Stomach smooth muscle (tissue), 2 donors: ENCODE results near the gene ATMIN.

ENCODE experiments used
- H3K27ac ChIP-seq: one replicate; pipeline ENCODE4 v1.7.0; 2013; ENCODE audit warnings: mild to moderate bottlenecking, low read length, inconsistent platforms
- H3K27me3 ChIP-seq, 2 donors: one replicate each; pipeline ENCODE4 v1.7.0; 2013; ENCODE audit warnings: low read length in 2 of 2; ENCODE audit not compliant: insufficient read depth in 2 of 2, control insufficient read depth in 1 of 2
- H3K36me3 ChIP-seq, 2 donors: one replicate each; pipeline ENCODE4 v1.7.0; 2013; ENCODE audit warnings: low read length in 2 of 2; ENCODE audit not compliant: control insufficient read depth in 2 of 2, insufficient read depth in 2 of 2
- H3K4me1 ChIP-seq: one replicate; pipeline ENCODE4 v1.7.0; 2013; ENCODE audit warnings: low read length; ENCODE audit not compliant: control insufficient read depth, insufficient read depth
- H3K4me3 ChIP-seq, 2 donors: one replicate each; pipeline ENCODE4 v1.7.0; 2013; ENCODE audit warnings: low read length in 2 of 2
- H3K9ac ChIP-seq, 2 donors: one replicate each; pipeline ENCODE4 v1.7.0; 2013; ENCODE audit warnings: low read length in 2 of 2, mild to moderate bottlenecking in 1 of 2
- H3K9me3 ChIP-seq, 2 donors: one replicate each; pipeline ENCODE4 v1.7.0; 2013; ENCODE audit warnings: low read length in 2 of 2; ENCODE audit not compliant: control insufficient read depth in 2 of 2
- donor health status: healthy.
- donor health status: Pancreatic carcinoma.

Gene ATMIN

DNA sequence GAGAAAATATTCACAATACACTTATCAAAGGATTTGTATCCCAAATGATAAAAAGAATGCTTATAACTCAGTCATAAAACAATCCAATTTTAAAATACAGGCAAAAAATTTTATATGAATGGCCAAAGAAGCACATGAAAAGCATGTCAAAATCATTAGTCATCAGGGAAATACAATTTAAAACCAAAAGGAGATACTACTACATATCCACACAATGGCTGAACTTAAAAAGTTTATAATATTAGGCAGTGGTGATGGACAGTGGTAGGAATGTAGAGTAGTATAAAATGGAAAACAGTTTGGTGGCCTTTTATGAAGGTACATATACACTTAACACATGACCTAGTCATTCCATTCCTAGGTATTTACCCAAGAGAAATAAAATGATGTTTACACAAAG lies 41.2 kb upstream of the ATMIN start:
- Histone ChIP-seq H3K27me3 (no peaks in the 10 kb centered on the region), H3K27ac (no peak overlapping the region), H3K9ac (no peak overlapping the region), H3K4me3 (no peak overlapping the region), H3K4me1 (no peaks in the 10 kb centered on the region), H3K9me3 (no peaks in the 10 kb centered on the region), H3K36me3 (peaks cover 0 to 2% of the 10 kb centered on the region in 2 donors)

DNA sequence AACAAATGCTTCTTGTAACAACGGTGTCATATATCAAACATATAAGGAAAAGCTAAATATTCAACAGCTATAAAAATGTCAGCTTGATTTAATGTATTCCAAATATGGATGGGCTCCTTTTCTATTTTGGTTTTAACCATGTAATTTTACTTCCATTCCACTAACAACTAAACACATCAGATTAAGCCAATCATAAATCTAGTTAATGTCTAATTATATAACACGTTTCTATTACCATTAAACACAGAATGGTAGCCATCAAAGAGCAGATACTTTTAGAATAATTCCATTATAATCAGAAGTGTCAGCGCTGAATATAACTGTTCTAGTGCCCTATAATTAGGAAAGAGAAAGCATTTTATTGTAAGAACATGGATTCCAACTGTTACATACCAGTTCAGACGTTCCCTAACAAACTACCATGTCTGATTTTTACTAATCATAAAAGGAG lies 38.9 kb upstream of the ATMIN start:
- Histone ChIP-seq H3K27me3 (no peaks in the 10 kb centered on the region), H3K27ac (no peak overlapping the region), H3K9me3 (no peaks in the 10 kb centered on the region), H3K9ac (no peak overlapping the region), H3K4me3 (no peak overlapping the region), H3K36me3 (no peaks in the 10 kb centered on the region), H3K4me1 (no peaks in the 10 kb centered on the region)

DNA sequence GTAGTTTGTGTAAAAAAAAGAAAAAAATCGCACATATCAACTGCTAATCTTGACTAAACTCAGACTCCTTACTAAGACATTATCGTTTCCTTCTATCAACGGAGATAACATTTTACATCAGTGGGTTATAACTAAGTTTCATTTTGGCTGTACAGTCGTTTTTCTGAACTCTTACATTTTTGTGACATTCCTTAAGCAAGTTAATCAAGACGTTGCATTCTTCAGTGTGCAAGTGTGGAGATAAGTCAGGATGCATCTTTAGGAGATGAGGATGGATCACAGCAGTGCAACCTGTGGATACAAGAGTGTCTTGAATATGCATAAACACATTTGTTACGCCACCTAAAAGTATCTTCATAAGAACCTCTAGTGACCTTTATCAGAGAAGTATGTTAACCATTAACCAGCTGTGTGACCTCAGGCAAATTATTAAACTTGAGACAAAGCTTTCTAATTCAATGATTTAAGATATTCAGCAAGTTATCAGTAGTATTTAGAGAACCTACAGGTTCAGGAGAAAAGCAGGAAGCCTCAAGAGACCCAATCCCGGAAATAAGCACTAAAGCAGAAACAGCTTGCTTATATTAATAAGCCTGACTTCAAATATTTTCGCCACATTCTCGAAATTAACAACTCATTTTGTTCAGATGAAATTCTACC lies 38.4 kb upstream of the ATMIN start:
- H3K4me3 ChIP-seq: no peak overlapping the region
- no peak overlapping the region for H3K9ac ChIP-seq
- no peaks in the 10 kb centered on the region for H3K9me3 ChIP-seq
- no peaks in the 10 kb centered on the region for H3K36me3 ChIP-seq
- H3K27ac ChIP-seq: no peak overlapping the region
- H3K27me3 ChIP-seq: no peaks in the 10 kb centered on the region
- no peaks in the 10 kb centered on the region for H3K4me1 ChIP-seq

DNA sequence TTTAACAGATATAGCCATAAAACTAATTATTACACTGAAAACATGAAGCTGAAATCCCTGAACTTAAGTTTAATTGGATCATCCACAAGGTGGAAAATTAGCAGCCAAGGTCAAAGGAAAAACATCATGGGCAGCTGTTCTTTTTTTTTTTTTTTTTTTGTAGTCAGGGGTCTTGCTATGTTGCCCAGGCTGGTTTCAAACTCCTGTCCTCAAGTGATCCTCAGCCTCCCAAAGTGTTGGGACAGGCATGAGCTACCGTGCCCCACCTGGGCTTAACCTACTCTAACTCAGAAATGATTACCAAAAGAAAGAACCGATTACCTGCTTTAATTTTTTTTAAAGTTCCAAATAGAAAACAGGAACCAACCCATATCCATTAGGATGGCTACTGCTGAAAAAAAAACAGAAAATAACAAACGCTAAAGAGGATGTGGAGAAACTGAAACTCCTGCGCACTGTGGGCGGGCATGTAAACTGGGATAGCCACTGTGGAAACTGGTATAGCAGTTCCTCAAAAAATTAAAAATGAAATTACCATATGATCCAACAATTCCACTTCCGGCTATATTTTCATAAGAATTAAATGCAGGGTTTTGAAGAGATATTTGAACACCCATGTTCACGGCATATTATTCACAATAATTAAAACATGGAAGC lies 37.5 kb upstream of the ATMIN start:
- no peak overlapping the region for H3K9ac ChIP-seq
- H3K9me3 ChIP-seq: no peaks in the 10 kb centered on the region
- H3K4me3 ChIP-seq: no peak overlapping the region
- H3K27me3 ChIP-seq: no peaks in the 10 kb centered on the region
- H3K27ac ChIP-seq: no peak overlapping the region
- H3K4me1 ChIP-seq: no peaks in the 10 kb centered on the region
- H3K36me3 ChIP-seq: no peaks in the 10 kb centered on the region

DNA sequence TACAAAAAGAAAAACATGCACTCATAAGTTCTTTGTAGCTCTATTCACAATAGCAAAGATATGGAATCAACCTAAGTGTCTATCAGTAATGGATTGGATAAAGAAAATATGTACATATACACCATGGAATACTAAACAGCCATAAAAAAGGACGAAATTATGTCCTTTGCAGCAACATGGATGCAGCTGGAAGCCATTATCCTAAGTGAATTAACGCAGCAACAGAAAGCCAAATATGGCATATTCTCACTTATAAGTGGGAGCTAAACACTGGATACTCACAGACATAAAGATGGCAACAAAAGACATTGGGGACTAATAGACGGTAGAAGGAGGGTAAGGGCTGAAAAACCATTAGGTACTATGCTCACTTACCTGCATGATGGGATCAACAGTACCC lies 34.8 kb upstream of the ATMIN start:
- Histone ChIP-seq H3K27me3 (no peaks in the 10 kb centered on the region), H3K36me3 (no peaks in the 10 kb centered on the region), H3K4me3 (no peak overlapping the region), H3K9ac (no peak overlapping the region), H3K4me1 (peaks cover 17% of the 10 kb centered on the region), H3K27ac (no peak overlapping the region), H3K9me3 (no peaks in the 10 kb centered on the region)

DNA sequence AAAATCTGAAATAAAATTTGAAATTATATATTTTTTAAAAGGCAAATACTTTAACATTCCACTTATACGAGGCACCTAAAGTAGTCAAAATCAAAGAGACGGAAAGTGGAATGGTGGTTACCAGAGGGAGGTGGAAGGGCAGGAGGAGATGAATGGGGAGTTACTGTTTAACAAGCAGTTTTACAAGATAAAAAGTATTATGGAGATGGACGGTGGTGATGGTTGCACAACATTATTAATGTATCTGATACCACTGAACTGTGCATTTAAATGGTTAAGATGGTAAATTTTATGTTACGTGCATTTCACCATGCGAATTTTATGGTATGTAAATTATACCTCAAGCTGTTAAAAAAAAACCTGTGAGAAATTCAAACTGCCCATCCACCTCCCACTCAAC lies 34.3 kb upstream of the ATMIN start:
- no peaks in the 10 kb centered on the region for H3K27me3 ChIP-seq

DNA sequence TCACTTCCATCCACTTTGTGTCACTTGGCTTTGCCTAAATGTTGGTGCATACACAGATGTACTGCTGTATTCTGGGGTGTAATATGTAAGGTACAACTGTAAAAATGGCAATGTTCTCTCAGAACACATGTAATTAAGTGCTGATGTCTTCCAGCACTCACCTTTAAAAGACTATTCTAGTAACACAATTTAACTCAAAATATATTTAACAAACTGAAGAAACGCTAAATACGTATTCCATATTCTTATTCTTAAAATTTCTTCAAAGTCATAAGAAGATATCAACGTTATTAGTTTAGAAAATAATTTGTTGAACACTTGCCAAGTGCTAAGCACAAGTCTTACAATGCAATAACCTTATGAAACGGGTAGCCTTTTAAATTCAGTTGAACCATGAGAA lies 32.6 kb upstream of the ATMIN start:
- Histone ChIP-seq H3K9ac (no peak overlapping the region), H3K9me3 (no peaks in the 10 kb centered on the region), H3K27me3 (no peaks in the 10 kb centered on the region), H3K4me3 (no peak overlapping the region), H3K27ac (no peak overlapping the region), H3K4me1 (peaks cover 25% of the 10 kb centered on the region), H3K36me3 (no peaks in the 10 kb centered on the region)

More for the DNA sequence above, 34.3 kb upstream of the ATMIN start:
- H3K9me3 ChIP-seq: no peaks in the 10 kb centered on the region
- no peaks in the 10 kb centered on the region for H3K36me3 ChIP-seq
- H3K4me3 ChIP-seq: no peak overlapping the region
- H3K4me1 ChIP-seq: peaks cover 17% of the 10 kb centered on the region
- no peak overlapping the region for H3K9ac ChIP-seq
- H3K27ac ChIP-seq: no peak overlapping the region

DNA sequence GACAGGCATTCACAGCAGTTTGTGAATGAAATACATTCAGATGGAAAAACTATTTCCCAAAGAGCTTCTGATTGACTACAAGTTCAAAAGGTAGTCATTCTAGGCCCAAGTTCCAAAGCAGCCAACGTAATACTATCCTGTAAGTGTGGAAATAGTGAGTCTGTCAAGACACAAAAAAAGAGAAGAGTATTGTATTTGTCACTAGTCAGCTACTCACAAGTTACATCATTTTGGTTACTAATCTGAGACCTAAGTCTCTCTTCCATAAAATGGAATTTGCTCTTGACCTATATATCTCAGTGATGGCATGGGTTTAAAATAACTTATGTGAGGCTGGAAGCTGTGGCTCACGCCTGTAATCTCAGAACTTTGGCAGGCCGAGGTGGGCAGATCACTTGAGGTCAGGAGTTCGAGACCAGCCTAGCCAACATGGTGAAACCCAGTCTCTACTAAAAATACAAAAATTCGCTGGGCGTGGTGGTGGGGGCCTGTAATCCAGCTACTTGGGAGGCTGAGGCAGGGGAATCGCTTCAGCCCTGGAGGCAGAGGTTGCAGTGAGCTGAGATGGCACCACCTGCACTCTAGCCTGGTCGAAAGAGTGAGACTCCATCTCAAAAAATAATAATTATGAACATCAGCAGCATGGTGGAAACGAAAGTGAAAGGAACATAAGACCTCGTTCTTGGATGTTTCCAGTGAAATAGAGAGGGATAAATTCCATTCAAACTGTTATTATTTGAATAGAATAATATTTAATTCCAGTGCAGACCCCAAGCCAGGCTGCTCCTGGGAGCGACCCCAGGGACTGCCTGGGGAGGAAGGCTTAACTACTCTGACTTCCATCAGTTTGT lies 31.8 kb upstream of the ATMIN start:
- H3K36me3 ChIP-seq: no peaks in the 10 kb centered on the region
- no peaks in the 10 kb centered on the region for H3K9me3 ChIP-seq
- H3K27me3 ChIP-seq: no peaks in the 10 kb centered on the region
- H3K9ac ChIP-seq: peak overlapping the region; percentile 14 to 44
- H3K4me3 ChIP-seq: peak overlapping the region in 1 of 2 donors; percentile 59
- peak overlapping the region; percentile 37 for H3K27ac ChIP-seq
- H3K4me1 ChIP-seq: peaks cover 27% of the 10 kb centered on the region

DNA sequence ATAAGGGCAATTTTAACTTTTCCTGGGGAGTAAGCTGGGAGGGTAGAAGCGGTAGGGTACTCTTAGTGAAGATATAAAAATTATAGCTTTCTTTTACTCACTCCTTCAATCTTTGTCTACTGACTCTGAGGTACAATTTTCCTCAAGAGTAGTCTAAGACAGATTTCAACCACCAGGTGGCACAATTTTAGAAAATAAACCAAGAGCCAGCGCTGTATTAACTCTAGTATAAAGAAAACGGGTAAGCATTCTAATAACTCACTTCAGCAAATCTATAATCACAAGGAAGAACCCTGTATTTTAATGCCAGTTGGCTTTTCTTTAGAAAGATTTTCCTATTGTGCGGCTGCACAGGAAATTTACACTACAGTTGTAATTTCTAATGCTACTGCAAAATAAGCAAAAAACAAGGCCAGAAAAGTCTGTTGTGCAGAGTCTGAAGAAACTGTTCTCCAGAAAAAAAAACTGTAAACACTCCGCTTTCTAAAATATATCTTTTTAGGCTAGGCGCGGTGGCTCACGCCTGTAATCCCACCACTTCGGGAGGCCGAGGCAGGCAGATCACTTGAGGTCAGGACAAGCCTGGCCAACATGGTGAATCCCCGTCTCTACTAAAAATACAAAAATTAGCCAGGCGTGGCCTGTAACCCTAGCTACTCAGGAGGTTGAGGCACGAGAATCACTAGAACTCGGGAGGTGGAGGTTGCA lies 30.8 kb upstream of the ATMIN start:
- peak overlapping the region in 1 of 2 donors; percentile 59 for H3K4me3 ChIP-seq
- peak overlapping the region; percentile 37 for H3K27ac ChIP-seq
- H3K9me3 ChIP-seq: no peaks in the 10 kb centered on the region
- H3K4me1 ChIP-seq: peaks cover 27% of the 10 kb centered on the region
- no peaks in the 10 kb centered on the region for H3K36me3 ChIP-seq
- H3K27me3 ChIP-seq: no peaks in the 10 kb centered on the region
- peak overlapping the region; percentile 14 to 44 for H3K9ac ChIP-seq

DNA sequence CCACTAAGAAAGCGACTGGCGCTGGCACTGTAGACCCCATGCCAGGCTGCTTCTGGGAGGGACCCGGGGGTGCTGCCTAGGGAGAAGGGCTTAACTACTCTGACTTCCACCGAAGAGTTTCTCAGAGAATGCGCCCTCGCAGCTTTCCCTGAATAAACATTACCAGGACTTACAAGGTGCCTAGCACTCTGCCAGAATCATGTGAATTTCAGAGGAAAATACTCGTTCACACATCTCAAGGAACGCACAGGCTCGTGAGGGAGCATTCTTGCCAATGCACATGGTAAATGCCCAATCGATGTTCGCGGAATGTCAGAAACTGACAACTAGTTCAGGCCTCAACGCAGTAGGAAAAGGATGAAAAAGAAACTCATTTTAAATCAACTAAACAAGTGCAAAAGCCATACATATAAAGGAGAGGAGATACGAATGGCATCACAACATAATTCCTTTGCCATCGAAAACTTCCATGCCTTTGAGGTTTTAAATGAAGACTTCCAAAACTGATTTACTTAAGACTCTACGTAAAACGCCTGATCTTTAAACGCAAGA lies 30.0 kb upstream of the ATMIN start:
- Histone ChIP-seq H3K27ac (peak overlapping the region; percentile 97), H3K4me1 (peaks cover 27% of the 10 kb centered on the region), H3K27me3 (no peaks in the 10 kb centered on the region), H3K4me3 (peak overlapping the region; percentile 86 to 96), H3K36me3 (no peaks in the 10 kb centered on the region), H3K9me3 (no peaks in the 10 kb centered on the region), H3K9ac (peak overlapping the region; percentile 94 to 98)
